ENCODE results near the gene FAM193A.
"Not testable (repeated sequence)": the region's sequence is repeated elsewhere in the genome, so short reads cannot be mapped to it uniquely, and the experiment has no call there.

The FAM193A gene

GRCh38 chr4:2588259-2588658 lies 51.8 kb downstream of the FAM193A start:
- TF ChIP-seq CTCF (IDR thresholded peaks at IDR 0.05; ENCODE audit: low read depth, low read length, missing control alignments): no peak
- DNase-seq (ENCODE audit: extremely low read depth, low read depth): no peak

DNA sequence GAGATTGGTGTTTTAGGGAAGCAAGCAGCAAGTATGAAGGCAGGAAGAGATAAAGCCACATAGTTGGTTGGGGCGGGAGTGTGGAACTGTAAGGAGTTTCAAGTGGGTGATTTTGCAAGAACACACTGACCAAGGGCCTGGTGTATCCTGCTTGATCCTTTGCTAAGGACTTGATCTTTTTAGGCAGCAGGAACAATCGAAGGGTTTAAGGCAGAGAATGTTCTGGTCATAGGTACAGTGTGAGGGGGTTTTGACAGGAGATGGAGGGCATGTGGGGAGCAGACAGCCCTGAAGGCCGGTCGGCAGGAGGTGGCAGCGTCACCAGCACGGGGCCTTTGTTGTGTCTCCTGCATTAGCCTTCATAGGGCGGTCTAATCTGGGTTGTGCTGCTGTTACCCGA lies 54.7 kb downstream of the FAM193A start:
- no peak overlapping the region for H3K4me3 ChIP-seq (replicated peaks; ENCODE audit: low read depth, low read length)
- no peak for DNase-seq (ENCODE audit: extremely low read depth, low read depth)
- no peak for TF ChIP-seq CTCF (IDR thresholded peaks at IDR 0.05; ENCODE audit: low read depth, low read length, missing control alignments)

More at GRCh38 chr4:2588259-2588658, 51.8 kb downstream of the FAM193A start:
- no peak overlapping the region for H3K4me3 ChIP-seq (replicated peaks; ENCODE audit: low read depth, low read length)

DNA sequence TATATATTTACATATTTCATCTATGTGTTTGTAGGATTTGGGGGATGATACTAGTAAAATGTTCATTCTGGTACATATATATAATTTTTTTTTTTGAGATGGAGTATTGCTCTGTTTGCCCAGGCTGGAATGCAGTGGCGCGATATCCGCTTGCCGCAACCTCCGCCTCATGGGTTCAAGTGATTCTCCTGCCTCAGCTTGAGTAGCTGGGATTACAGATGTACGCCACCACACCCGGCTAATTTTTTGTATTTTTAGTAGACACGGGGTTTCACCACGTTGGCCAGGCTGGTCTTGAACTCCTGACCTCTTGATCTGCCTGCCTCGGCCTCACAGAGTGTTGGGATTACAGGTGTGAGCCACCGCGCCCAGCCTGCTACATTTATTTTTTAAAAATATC lies 55.6 kb downstream of the FAM193A start:
- H3K4me3 ChIP-seq (replicated peaks; ENCODE audit: low read depth, low read length); DNase-seq (ENCODE audit: extremely low read depth, low read depth): not testable (repeated sequence)

GRCh38 chr4:2592572-2592971 lies 56.1 kb downstream of the FAM193A start:
- no peak for DNase-seq (ENCODE audit: extremely low read depth, low read depth)
- no peak for TF ChIP-seq CTCF (IDR thresholded peaks at IDR 0.05; ENCODE audit: low read depth, low read length, missing control alignments)

DNA sequence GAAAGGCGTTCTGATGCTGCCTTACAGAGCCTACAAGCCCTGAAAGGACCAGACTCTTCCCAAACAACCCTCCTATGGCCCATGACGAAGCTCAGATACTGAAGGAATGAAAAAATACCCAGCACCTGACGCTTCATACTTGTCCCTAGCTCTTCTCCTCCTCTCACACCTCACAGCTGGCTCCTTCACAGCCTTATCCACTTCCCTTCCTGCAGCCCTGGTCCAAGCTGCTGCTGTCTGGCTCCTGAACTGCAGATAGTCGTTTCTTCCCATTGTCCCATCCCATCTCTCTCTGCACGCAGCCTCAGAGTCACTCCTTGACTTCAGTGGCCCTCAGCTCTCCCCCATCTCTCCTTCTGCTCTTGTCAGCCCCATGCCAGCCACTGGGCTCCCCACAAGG lies 56.6 kb downstream of the FAM193A start:
- no peak for DNase-seq (ENCODE audit: extremely low read depth, low read depth)
- TF ChIP-seq CTCF (IDR thresholded peaks at IDR 0.05; ENCODE audit: low read depth, low read length, missing control alignments): no peak
- H3K4me3 ChIP-seq (replicated peaks; ENCODE audit: low read depth, low read length): no peak overlapping the region

More at GRCh38 chr4:2592572-2592971, 56.1 kb downstream of the FAM193A start:
- H3K4me3 ChIP-seq (replicated peaks; ENCODE audit: low read depth, low read length): no peak overlapping the region

GRCh38 chr4:2595436-2595835 lies 59.0 kb downstream of the FAM193A start:
- TF ChIP-seq CTCF (IDR thresholded peaks at IDR 0.05; ENCODE audit: low read depth, low read length, missing control alignments): no peak
- no peak overlapping the region for H3K4me3 ChIP-seq (replicated peaks; ENCODE audit: low read depth, low read length)
- no peak for DNase-seq (ENCODE audit: extremely low read depth, low read depth)

- no peak for TF ChIP-seq CTCF (IDR thresholded peaks at IDR 0.05; ENCODE audit: low read depth, low read length, missing control alignments)
- no peak for DNase-seq (ENCODE audit: extremely low read depth, low read depth)
- no peak overlapping the region for H3K4me3 ChIP-seq (replicated peaks; ENCODE audit: low read depth, low read length)
Measured at GRCh38 chr4:2595952-2596552, 59.6 kb downstream of the FAM193A start.

All from HFF-Myc (cell line).